GM18907 (cell line): ENCODE measurements around the gene LIPA.
"Not testable (repeated sequence)": the region's sequence is repeated elsewhere in the genome, so short reads cannot be mapped to it uniquely, and the experiment has no call there.

Experiments used
- ATAC-seq: cut with Tn5 transposase; IDR thresholded peaks from one replicate; pipeline ENCODE4 v1.9.1; 2021; ENCODE audit warnings: mild to moderate bottlenecking, moderate library complexity; ENCODE audit not compliant: unreplicated experiment

Gene LIPA

GRCh38 chr10:89271532-89271931 is 20.0 kb upstream of the LIPA start:
- ATAC-seq = no peak

- ATAC-seq = no peak
Measured at GRCh38 chr10:89270153-89270483, 18.5 kb upstream of the LIPA start.

- ATAC-seq = no peak
Measured at GRCh38 chr10:89269433-89270152, 18.0 kb upstream of the LIPA start.

GRCh38 chr10:89266721-89267453 is 15.3 kb upstream of the LIPA start:
- ATAC-seq = no peak

GRCh38 chr10:89263531-89263930 is 12.0 kb upstream of the LIPA start:
- no peak for ATAC-seq

- no peak for ATAC-seq
Measured at GRCh38 chr10:89263091-89263490, 11.5 kb upstream of the LIPA start.

- no peak for ATAC-seq
Measured at GRCh38 chr10:89262086-89263051, 10.8 kb upstream of the LIPA start.

GRCh38 chr10:89258881-89259280 is 7.3 kb upstream of the LIPA start:
- ATAC-seq = no peak

GRCh38 chr10:89257581-89257980 is 6.0 kb upstream of the LIPA start:
- ATAC-seq = no peak

GRCh38 chr10:89256962-89257361 is 5.4 kb upstream of the LIPA start:
- ATAC-seq = no peak

GRCh38 chr10:89256340-89256739 is 4.8 kb upstream of the LIPA start:
- no peak for ATAC-seq

GRCh38 chr10:89255793-89256192 is 4.2 kb upstream of the LIPA start:
- no peak for ATAC-seq

GRCh38 chr10:89255091-89255579 is 3.6 kb upstream of the LIPA start:
- not testable (repeated sequence) for ATAC-seq

GRCh38 chr10:89252225-89252585 is 630 bp upstream of the LIPA start:
- ATAC-seq = no peak

- ATAC-seq = no peak
Measured at GRCh38 chr10:89250865-89251408, 638 bp downstream of the LIPA start.

- no peak for ATAC-seq
Measured at GRCh38 chr10:89248990-89249389, 2.6 kb downstream of the LIPA start.

GRCh38 chr10:89247623-89248022 is 4.0 kb downstream of the LIPA start:
- not testable (repeated sequence) for ATAC-seq

GRCh38 chr10:89245802-89246201 is 5.8 kb downstream of the LIPA start:
- peak; percentile 58 for ATAC-seq

- ATAC-seq = no peak
Measured at GRCh38 chr10:89242840-89243568, 8.6 kb downstream of the LIPA start.

GRCh38 chr10:89242345-89242684 is 9.3 kb downstream of the LIPA start:
- ATAC-seq = peak; percentile 17
